BJ (cell line): ENCODE results near the gene SLC29A4. TPM values are rescaled to one million over a fixed set of nuclear protein-coding genes. Genes with fewer than 3 reads are reported as not detected.

ENCODE experiments used
- CTCF ChIA-PET: fragments of 350-600 bp; formaldehyde crosslinking; extraction: SDS; loops from one replicate; lab custom pipeline; 2021; ENCODE audit warnings: antibody characterized with exemption, inconsistent platforms; lab: Yijun Ruan, JAX
- POLR2A ChIA-PET: fragments of 300-600 bp; sonication (Branson Sonifier 250); formaldehyde crosslinking; extraction: SDS; loops from one replicate; lab custom pipeline; 2021; ENCODE audit warnings: antibody characterized with exemption; lab: Charles Lee
- DNase-seq: peaks from one replicate; pipeline ENCODE4 v3.0.0-alpha.2; 2011; ENCODE audit warnings: low read depth
- H3K27me3 ChIP-seq: 2 replicates; pipeline ENCODE4 v1.6.0; 2011; ENCODE audit warnings: low read length; ENCODE audit not compliant: control insufficient read depth, insufficient read depth
- H3K36me3 ChIP-seq: 2 replicates; pipeline ENCODE4 v1.5.1; 2011; ENCODE audit warnings: low read length; ENCODE audit not compliant: control insufficient read depth, insufficient read depth
- H3K4me3 ChIP-seq: 2 replicates; pipeline ENCODE4 v1.5.1; 2011; ENCODE audit warnings: low read depth, mild to moderate bottlenecking, control low read depth, low read length
- CTCF ChIP-seq: IDR thresholded peaks from 2 replicates; pipeline ENCODE4 v1.5.1; 2011; ENCODE audit warnings: low read depth, mild to moderate bottlenecking, control low read depth, inconsistent platforms, low read length, moderate library complexity; ENCODE audit not compliant: insufficient read depth
- polyA plus RNA-seq: library from polyadenylated mRNA; depleted of rRNA; stranded (reverse); fragments of >200 nt; gene quantifications from 2 replicates; pipeline ENCODE4 v1.2.3, GENCODE V29; 2011

SLC29A4 gene
- polyA plus RNA-seq, 1 experiment: 3.4 TPM

- ChIA-PET CTCF (no interaction called here), POLR2A (no interaction called here)
- no peak for TF ChIP-seq CTCF
- Histone ChIP-seq H3K36me3 (no peaks in the 10 kb centered on the region; the same call in 1 of the 2 replicates), H3K4me3 (no peak overlapping the region), H3K27me3 (no peaks in the 10 kb centered on the region)
- no peak for DNase-seq
Measured at GRCh38 chr7:5296015-5296610, 13.4 kb downstream of the SLC29A4 start.

GRCh38 chr7:5296611-5297226, 14.0 kb downstream of the SLC29A4 start:
- Histone ChIP-seq H3K27me3 (no peaks in the 10 kb centered on the region), H3K4me3 (no peak overlapping the region), H3K36me3 (no peaks in the 10 kb centered on the region; the same call in 1 of the 2 replicates)
- POLR2A ChIA-PET: no interaction called here
- DNase-seq: no peak
- TF ChIP-seq CTCF: no peak
- CTCF ChIA-PET: no interaction called here

GRCh38 chr7:5300366-5300765, 17.6 kb downstream of the SLC29A4 start:
- Histone ChIP-seq H3K27me3 (no peaks in the 10 kb centered on the region), H3K4me3 (no peak overlapping the region), H3K36me3 (no peaks in the 10 kb centered on the region)
- DNase-seq: no peak
- TF ChIP-seq CTCF: no peak
- ChIA-PET CTCF (interaction anchor here (0.7 kb wide), 1 partner anchor 42 kb away, joined by 4 read pairs; no protein-coding TSS in a partner anchor), POLR2A (no interaction called here)

- Histone ChIP-seq H3K27me3 (no peaks in the 10 kb centered on the region), H3K4me3 (no peak overlapping the region), H3K36me3 (peaks cover 6% of the 10 kb centered on the region)
- CTCF ChIA-PET: no interaction called here
- POLR2A ChIA-PET: no interaction called here
- DNase-seq: no peak
- TF ChIP-seq CTCF: no peak
Measured at GRCh38 chr7:5302577-5302976, 19.8 kb downstream of the SLC29A4 start.

GRCh38 chr7:5303061-5303460, 20.3 kb downstream of the SLC29A4 start:
- peaks cover 10% of the 10 kb centered on the region for H3K36me3 ChIP-seq
- ChIA-PET POLR2A (no interaction called here), CTCF (no interaction called here)
- H3K4me3 ChIP-seq: no peak overlapping the region
- DNase-seq: no peak
- no peaks in the 10 kb centered on the region for H3K27me3 ChIP-seq
- no peak for TF ChIP-seq CTCF
